Hematopoietic multipotent progenitor cell (in vitro differentiated cells): Measurements from ENCODE around the gene IFT81. TPM values are rescaled to one million over a fixed set of nuclear protein-coding genes. Genes with fewer than 3 reads are reported as not detected.
"Not testable (repeated sequence)": the region's sequence is repeated elsewhere in the genome, so short reads cannot be mapped to it uniquely, and the experiment has no call there.

ENCODE experiments used
- DNase-seq, 3 donors: peaks; one replicate each; pipeline ENCODE4 v3.0.0-alpha.2; 2011 to 2015; ENCODE audit warnings: low read depth in 2 of 3, low spot score in 2 of 3
- total RNA-seq: library from RNA; depleted of rRNA; stranded (reverse); fragments of >200 nt; gene quantifications from one replicate; pipeline ENCODE4 v1.2.3, GENCODE V29; 2012

IFT81 gene
- total RNA-seq, 1 donor = 2.7 TPM

GRCh38 chr12:110199339-110200123, 75.4 kb downstream of the IFT81 start:
- peak in 1 of 3 donors; percentile 12 for DNase-seq

GRCh38 chr12:110200124-110200417, 75.9 kb downstream of the IFT81 start:
- DNase-seq = no peak

DNA sequence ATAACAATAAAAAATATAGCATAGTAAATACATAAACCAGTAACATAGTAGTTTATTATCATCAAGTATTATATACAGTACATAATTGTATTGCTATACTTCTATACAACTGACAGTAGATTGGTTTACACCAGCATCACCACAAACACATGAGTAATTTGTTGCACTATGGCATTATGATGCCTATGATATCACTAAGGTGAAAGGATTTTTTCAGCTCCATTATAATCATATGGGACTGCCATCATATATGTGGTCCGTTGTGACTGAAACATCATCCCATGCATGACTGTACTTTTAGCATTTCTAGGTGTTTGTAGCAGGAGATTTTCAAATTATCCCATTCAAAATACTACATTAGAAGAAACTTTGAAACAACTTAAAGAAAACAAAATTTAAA, 77.8 kb downstream of the IFT81 start:
- DNase-seq = no peak

GRCh38 chr12:110203546-110203945, 79.4 kb downstream of the IFT81 start:
- no peak for DNase-seq

DNA sequence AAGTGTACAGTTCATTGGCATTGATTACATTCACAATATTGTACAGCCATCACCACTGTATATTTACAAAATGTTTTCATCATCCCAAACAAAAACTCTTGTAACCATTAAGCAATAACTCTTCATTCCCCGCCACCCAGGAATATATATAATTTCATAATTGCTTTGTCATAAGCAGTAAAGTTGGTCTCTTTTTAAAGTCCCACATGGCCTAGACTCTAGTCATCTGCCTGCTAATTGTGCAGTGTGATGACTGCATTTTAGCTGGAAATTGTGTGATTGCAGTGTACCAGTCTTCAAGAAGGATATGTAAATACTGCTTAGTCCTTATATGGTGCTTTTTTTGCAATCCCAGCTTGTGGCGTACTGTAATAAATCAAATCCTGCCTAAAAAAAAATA, 81.8 kb downstream of the IFT81 start:
- no peak for DNase-seq

GRCh38 chr12:110211639-110212536, 87.7 kb downstream of the IFT81 start:
- not testable (repeated sequence) for DNase-seq

DNA sequence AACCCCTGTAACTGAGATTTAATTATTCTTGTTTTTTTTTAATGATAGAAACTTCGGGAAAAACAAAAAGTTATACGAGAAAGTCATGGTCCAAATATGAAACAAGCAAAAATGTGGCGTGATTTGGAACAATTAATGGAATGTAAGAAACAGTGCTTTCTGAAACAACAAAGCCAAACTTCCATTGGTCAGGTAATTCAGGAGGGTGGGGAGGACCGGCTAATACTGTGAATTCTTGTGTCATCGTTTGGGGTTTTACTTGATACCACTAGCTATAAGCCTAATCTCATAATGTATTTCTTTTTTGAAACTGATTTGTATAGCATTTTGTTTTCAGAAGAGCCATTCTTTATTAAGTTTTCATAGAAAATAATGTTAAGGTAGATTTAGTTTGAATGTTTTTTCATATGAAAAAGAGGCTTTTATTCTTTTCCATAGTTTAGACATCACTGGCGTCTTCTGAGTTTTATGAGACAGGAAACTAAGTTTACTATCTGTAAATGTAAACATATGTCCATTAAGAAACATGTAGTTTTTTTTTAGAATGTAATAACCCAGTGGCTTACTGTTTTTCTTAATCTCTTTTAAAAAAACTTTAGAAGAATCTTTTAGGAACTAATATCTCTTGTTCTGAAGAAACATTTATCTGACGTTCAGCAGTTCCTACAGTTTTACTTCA, 94.0 kb downstream of the IFT81 start:
- no peak for DNase-seq

- DNase-seq = no peak
These were observed 97.9 kb downstream of the IFT81 start for GRCh38 chr12:110222027-110222426.

DNA sequence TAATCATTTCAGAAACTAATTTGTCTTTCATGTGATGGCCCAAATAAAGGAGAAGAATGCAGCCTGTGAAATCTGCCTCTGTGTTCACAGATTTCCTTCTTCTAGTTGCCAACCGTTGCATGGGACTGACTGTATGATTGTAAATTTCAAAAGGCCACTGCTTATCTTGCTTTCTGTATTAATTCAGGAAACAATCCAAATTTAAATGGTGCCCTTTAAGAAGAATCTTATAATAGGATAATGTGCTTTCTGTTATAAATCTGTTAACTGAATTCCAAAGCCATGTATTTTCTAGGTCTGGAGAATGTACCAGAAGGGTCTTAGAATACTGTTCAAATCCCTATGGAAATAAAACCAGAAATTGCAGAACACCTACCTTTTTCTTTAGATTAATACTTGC, 98.3 kb downstream of the IFT81 start:
- DNase-seq = no peak

- DNase-seq = no peak
These were observed 99.7 kb downstream of the IFT81 start for GRCh38 chr12:110223777-110224378.

GRCh38 chr12:110224379-110225304, 100.5 kb downstream of the IFT81 start:
- peak in 1 of 3 donors; percentile 39 for DNase-seq

DNA sequence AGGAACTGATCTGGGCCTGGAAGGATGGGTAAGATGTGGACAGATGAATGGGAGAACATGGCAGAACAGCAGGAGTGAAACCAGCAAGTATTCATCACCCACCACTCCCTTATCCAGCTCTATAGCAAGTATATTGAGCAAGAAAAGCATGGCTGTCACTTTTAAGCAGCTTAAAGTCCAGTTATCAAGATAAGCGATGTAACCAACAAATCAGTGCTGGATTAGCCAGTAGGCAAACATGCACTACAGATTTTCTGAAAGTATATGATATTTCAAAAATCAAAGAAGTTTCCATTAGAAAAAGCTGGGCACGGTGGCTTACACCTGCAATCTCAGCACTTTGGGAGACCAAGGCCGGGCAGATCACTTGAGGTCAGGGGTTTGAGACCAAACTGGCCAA, 103.0 kb downstream of the IFT81 start:
- no peak for DNase-seq

DNA sequence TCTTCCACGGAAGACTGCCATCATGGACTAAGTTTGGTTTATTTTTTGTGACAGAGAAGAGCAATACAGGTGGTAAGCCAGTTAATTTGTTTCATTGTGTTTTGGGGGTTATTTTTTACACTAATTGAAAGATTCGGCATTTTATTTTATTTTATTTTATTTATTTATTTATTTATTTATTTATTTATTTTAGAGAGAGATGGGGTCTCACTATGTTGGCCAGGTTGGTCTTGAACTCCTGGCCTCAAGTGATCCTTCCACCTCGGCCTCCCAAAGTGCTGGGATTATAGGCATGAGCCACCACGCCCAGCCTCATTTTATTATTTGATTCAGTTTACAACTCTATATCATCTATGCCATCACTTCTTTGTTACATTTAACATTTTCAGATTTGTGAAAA, 104.2 kb downstream of the IFT81 start:
- DNase-seq = not testable (repeated sequence)

- DNase-seq = no peak
These were observed 104.6 kb downstream of the IFT81 start for GRCh38 chr12:110228756-110229155.

DNA sequence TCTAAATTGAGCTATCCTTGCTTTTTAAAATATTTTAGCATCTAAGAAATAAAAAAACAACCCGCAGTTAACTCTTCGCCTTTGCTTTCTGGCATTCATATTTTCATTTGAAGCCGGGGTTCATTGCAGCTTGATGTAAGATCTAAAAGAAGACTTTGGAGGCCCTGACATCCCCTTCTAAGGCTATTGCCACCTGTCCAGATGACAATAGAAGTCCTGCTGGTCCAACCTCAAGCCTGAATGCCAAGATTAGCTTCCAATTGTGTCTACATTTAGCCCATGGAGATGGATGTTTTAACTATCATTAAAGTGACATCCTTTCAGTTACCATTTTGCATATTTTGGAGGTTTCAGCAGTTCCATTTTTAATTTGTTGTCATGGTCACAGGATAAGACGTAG, 105.3 kb downstream of the IFT81 start:
- no peak for DNase-seq

- no peak for DNase-seq
These were observed 106.5 kb downstream of the IFT81 start for GRCh38 chr12:110230655-110231054.

DNA sequence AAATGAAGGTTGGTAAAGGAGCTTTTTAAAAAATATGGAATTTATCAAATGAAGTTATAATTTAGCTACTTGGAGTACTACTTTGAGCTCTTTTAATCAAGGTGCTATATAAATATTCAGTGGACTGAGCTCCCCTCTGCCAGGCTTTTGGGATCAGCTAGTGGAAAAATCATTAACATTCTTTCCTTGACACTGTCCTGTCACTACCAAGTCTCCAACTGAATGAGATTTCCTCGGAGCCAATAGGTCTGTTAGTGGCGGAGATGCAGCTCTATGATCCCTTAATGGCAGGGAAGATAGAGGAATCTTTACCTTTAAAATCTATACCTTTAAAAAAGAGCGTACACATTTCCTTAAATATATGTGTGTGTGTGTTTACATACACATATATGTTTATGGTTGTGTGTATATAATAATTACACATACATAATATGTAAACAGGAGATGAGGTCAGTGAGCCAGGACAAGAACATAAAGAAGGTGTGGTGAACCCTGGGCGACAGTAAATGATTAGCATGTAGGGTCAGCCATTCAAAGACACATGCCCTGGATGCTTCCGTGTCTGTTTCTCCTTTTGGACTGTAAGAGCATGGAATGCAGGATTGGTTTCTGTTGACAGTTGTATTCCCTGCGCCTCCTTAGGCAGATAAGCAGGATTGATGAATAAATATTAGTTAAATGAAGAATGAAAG, 109.2 kb downstream of the IFT81 start:
- DNase-seq = no peak

DNA sequence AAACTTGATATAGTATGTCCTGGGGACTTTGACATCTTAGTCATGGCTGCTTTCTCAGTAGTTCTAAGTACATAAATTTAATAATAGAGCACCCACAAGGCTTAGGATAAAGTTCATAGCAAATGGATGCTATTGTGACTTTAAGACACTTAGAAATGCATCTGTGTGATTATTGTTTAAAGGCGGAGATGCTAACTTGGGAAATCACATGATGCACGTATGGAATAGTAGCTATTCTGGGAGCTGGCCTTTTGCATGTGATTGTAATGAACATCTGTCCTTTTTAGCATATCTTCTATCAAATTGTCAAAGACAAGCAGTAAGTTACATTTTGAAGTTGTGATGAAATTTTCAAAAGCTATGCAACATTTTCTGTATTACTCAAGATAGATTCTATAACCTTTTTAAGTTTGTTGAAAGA, 110.2 kb downstream of the IFT81 start:
- no peak for DNase-seq

DNA sequence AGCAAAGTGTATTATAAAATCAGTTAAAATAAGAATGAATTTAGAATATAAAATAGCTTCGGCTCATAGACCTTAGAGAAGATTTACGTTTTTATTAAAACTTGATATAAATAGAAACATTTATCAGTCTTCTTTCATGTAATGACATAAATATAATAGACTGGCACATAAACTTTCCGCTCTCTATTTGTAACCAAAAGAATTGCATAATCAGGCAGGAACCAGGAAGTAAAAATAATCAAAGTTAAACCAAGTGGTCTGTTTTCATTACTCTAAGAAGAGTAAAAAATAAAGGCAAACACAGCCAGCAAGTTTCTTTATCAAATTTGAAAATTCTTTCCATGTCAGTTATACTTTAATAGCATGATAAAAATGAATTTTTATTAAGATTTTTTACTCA, 110.6 kb downstream of the IFT81 start:
- DNase-seq = peak in 1 of 3 donors; percentile 34
